BJ (cell line): ENCODE measurements around the gene HOXD4. TPM values are rescaled to one million over a fixed set of nuclear protein-coding genes. Genes with fewer than 3 reads are reported as not detected.

Experiments
- CTCF ChIA-PET: fragments of 350-600 bp; formaldehyde crosslinking; extraction: SDS; loops from one replicate; lab custom pipeline; 2021; ENCODE audit warnings: antibody characterized with exemption, inconsistent platforms; lab: Yijun Ruan, JAX
- POLR2A ChIA-PET: fragments of 300-600 bp; sonication (Branson Sonifier 250); formaldehyde crosslinking; extraction: SDS; loops from one replicate; lab custom pipeline; 2021; ENCODE audit warnings: antibody characterized with exemption; lab: Charles Lee
- DNase-seq: peaks from one replicate; pipeline ENCODE4 v3.0.0-alpha.2; 2011; ENCODE audit warnings: low read depth
- H3K27me3 ChIP-seq: 2 replicates; pipeline ENCODE4 v1.6.0; 2011; ENCODE audit warnings: low read length; ENCODE audit not compliant: control insufficient read depth, insufficient read depth
- H3K36me3 ChIP-seq: 2 replicates; pipeline ENCODE4 v1.5.1; 2011; ENCODE audit warnings: low read length; ENCODE audit not compliant: control insufficient read depth, insufficient read depth
- H3K4me3 ChIP-seq: 2 replicates; pipeline ENCODE4 v1.5.1; 2011; ENCODE audit warnings: low read depth, mild to moderate bottlenecking, control low read depth, low read length
- CTCF ChIP-seq: IDR thresholded peaks from 2 replicates; pipeline ENCODE4 v1.5.1; 2011; ENCODE audit warnings: low read depth, mild to moderate bottlenecking, control low read depth, inconsistent platforms, low read length, moderate library complexity; ENCODE audit not compliant: insufficient read depth
- polyA plus RNA-seq: library from polyadenylated mRNA; depleted of rRNA; stranded (reverse); fragments of >200 nt; gene quantifications from 2 replicates; pipeline ENCODE4 v1.2.3, GENCODE V29; 2011

Gene HOXD4
- polyA plus RNA-seq, 1 experiment: 0.28 TPM

- TF ChIP-seq CTCF: no peak
- Histone ChIP-seq H3K27me3 (peaks cover 40% of the 10 kb centered on the region), H3K36me3 (no peaks in the 10 kb centered on the region), H3K4me3 (no peak overlapping the region)
- ChIA-PET CTCF (interaction anchor here (4.7 to 8.7 kb wide), 2 partner anchors 313 to 411 kb away, joined by 27 to 110 read pairs; no protein-coding TSS in a partner anchor), POLR2A (no interaction called here)
- no peak for DNase-seq
Observed at GRCh38 chr2:176142281-176142680, 9.1 kb upstream of the HOXD4 start.

- ChIA-PET POLR2A (no interaction called here), CTCF (interaction anchor here (0.7 to 8.7 kb wide), 6 partner anchors 13 to 492 kb away, joined by 3 to 110 read pairs (median 6); no protein-coding TSS in a partner anchor)
- Histone ChIP-seq H3K4me3 (no peak overlapping the region), H3K27me3 (peaks cover 51% of the 10 kb centered on the region), H3K36me3 (no peaks in the 10 kb centered on the region)
- no peak for DNase-seq
- no peak for TF ChIP-seq CTCF
Observed at GRCh38 chr2:176145085-176145969, 6.0 kb upstream of the HOXD4 start.

GRCh38 chr2:176146101-176146500 is 5.2 kb upstream of the HOXD4 start:
- CTCF ChIA-PET: interaction anchor here (0.7 to 8.7 kb wide), 4 partner anchors 14 to 408 kb away, joined by 3 to 110 read pairs (median 15); no protein-coding TSS in a partner anchor
- H3K27me3 ChIP-seq: peaks cover 55% of the 10 kb centered on the region

GRCh38 chr2:176146645-176147044 is 4.7 kb upstream of the HOXD4 start:
- no peak overlapping the region for H3K4me3 ChIP-seq
- no peaks in the 10 kb centered on the region for H3K36me3 ChIP-seq
- ChIA-PET CTCF (interaction anchor here (0.5 to 4.7 kb wide), 3 partner anchors 369 to 442 kb away, joined by 3 to 27 read pairs (median 3); no protein-coding TSS in a partner anchor), POLR2A (no interaction called here)
- no peak for TF ChIP-seq CTCF
- H3K27me3 ChIP-seq: peaks cover 58% of the 10 kb centered on the region
- DNase-seq: no peak

More at GRCh38 chr2:176146101-176146500, 5.2 kb upstream of the HOXD4 start:
- Histone ChIP-seq H3K36me3 (no peaks in the 10 kb centered on the region), H3K4me3 (no peak overlapping the region)
- POLR2A ChIA-PET: no interaction called here
- DNase-seq: no peak
- TF ChIP-seq CTCF: no peak

GRCh38 chr2:176147210-176147799 is 4.0 kb upstream of the HOXD4 start:
- H3K4me3 ChIP-seq: no peak overlapping the region
- H3K27me3 ChIP-seq: peaks cover 61% of the 10 kb centered on the region
- POLR2A ChIA-PET: no interaction called here
- no peak for TF ChIP-seq CTCF
- CTCF ChIA-PET: interaction anchor here (0.5 to 1.7 kb wide), 3 partner anchors 307 to 441 kb away, joined by 3 to 6 read pairs (median 4); no protein-coding TSS in a partner anchor
- DNase-seq: no peak
- no peaks in the 10 kb centered on the region for H3K36me3 ChIP-seq
